WTC11 (cell line): ENCODE measurements around the gene LARP1.
"Not testable (repeated sequence)": the region's sequence is repeated elsewhere in the genome, so short reads cannot be mapped to it uniquely, and the experiment has no call there.

ENCODE experiments used
- CBFB ChIP-seq: sonication (generic); formaldehyde crosslinking; IDR thresholded peaks from 2 replicates; pipeline ENCODE4 v1.8.1; 2022; ENCODE audit warnings: mild to moderate bottlenecking, low read depth, missing genetic modification reagents
- ESRRA ChIP-seq: sonication (generic); formaldehyde crosslinking; IDR thresholded peaks from 2 replicates; pipeline ENCODE4 v1.8.1; 2022; ENCODE audit warnings: mild to moderate bottlenecking, missing genetic modification reagents, borderline replicate concordance
- TF ChIP-seq, protein P1 (sequence below): fragments of 200-600 bp; IDR thresholded peaks from 2 replicates; pipeline ENCODE4 v1.8.0; 2022; ENCODE audit warnings: antibody characterized with exemption
- TF ChIP-seq, protein P2 (sequence below): sonication (generic); formaldehyde crosslinking; conservative IDR thresholded peaks from 2 replicates; pipeline ENCODE4 v1.8.1; 2023; ENCODE audit warnings: mild to moderate bottlenecking, low read depth, missing genetic modification reagents, moderate library complexity
- TF ChIP-seq, protein P3 (sequence below): sonication (generic); formaldehyde crosslinking; conservative IDR thresholded peaks from 2 replicates; pipeline ENCODE4 v1.8.1; 2022; ENCODE audit warnings: mild to moderate bottlenecking, missing genetic modification reagents
- TF ChIP-seq, protein P4 (sequence below): sonication (generic); formaldehyde crosslinking; IDR thresholded peaks from 2 replicates; pipeline ENCODE4 v1.8.1; 2022; ENCODE audit warnings: mild to moderate bottlenecking, missing genetic modification reagents, moderate library complexity, borderline replicate concordance
- TF ChIP-seq, protein P5 (sequence below): sonication (generic); formaldehyde crosslinking; IDR thresholded peaks from 2 replicates; pipeline ENCODE4 v1.8.1; 2022; ENCODE audit warnings: low read depth, missing genetic modification reagents, borderline replicate concordance
- TF ChIP-seq, protein P6 (sequence below): sonication (generic); formaldehyde crosslinking; IDR thresholded peaks from 2 replicates; pipeline ENCODE4 v1.8.1; 2023; ENCODE audit warnings: mild to moderate bottlenecking, missing genetic modification reagents, moderate library complexity

DNA sequence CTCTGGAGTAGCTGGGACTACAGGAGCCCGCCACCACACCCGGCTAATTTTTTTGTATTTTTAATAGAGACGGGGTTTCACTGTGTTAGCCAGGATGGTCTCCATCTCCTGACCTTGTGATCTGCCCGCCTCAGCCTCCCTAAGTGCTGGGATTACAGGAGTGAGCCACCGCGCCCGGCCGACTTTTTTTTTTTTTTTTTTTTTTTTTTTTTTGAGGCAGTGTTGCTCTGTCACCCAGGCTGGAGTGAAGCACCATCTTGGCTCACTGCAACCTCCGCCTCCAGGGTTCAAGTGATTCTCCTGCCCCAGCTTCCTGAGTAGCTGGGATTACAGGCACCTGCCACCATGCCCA lies 80.5 kb downstream of the LARP1 start:
- TF ChIP-seq, protein P1, sequence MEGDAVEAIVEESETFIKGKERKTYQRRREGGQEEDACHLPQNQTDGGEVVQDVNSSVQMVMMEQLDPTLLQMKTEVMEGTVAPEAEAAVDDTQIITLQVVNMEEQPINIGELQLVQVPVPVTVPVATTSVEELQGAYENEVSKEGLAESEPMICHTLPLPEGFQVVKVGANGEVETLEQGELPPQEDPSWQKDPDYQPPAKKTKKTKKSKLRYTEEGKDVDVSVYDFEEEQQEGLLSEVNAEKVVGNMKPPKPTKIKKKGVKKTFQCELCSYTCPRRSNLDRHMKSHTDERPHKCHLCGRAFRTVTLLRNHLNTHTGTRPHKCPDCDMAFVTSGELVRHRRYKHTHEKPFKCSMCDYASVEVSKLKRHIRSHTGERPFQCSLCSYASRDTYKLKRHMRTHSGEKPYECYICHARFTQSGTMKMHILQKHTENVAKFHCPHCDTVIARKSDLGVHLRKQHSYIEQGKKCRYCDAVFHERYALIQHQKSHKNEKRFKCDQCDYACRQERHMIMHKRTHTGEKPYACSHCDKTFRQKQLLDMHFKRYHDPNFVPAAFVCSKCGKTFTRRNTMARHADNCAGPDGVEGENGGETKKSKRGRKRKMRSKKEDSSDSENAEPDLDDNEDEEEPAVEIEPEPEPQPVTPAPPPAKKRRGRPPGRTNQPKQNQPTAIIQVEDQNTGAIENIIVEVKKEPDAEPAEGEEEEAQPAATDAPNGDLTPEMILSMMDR = not testable (repeated sequence)
- TF ChIP-seq, protein P2, sequence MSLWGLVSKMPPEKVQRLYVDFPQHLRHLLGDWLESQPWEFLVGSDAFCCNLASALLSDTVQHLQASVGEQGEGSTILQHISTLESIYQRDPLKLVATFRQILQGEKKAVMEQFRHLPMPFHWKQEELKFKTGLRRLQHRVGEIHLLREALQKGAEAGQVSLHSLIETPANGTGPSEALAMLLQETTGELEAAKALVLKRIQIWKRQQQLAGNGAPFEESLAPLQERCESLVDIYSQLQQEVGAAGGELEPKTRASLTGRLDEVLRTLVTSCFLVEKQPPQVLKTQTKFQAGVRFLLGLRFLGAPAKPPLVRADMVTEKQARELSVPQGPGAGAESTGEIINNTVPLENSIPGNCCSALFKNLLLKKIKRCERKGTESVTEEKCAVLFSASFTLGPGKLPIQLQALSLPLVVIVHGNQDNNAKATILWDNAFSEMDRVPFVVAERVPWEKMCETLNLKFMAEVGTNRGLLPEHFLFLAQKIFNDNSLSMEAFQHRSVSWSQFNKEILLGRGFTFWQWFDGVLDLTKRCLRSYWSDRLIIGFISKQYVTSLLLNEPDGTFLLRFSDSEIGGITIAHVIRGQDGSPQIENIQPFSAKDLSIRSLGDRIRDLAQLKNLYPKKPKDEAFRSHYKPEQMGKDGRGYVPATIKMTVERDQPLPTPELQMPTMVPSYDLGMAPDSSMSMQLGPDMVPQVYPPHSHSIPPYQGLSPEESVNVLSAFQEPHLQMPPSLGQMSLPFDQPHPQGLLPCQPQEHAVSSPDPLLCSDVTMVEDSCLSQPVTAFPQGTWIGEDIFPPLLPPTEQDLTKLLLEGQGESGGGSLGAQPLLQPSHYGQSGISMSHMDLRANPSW = not testable (repeated sequence)
- TF ChIP-seq, protein P3, sequence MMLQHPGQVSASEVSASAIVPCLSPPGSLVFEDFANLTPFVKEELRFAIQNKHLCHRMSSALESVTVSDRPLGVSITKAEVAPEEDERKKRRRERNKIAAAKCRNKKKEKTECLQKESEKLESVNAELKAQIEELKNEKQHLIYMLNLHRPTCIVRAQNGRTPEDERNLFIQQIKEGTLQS (CRISPR knock-in tag) = not testable (repeated sequence)
- TF ChIP-seq, protein P4, sequence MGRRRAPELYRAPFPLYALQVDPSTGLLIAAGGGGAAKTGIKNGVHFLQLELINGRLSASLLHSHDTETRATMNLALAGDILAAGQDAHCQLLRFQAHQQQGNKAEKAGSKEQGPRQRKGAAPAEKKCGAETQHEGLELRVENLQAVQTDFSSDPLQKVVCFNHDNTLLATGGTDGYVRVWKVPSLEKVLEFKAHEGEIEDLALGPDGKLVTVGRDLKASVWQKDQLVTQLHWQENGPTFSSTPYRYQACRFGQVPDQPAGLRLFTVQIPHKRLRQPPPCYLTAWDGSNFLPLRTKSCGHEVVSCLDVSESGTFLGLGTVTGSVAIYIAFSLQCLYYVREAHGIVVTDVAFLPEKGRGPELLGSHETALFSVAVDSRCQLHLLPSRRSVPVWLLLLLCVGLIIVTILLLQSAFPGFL = not testable (repeated sequence)
- not testable (repeated sequence) for TF ChIP-seq CBFB, ESRRA (CRISPR knock-in tag)
- TF ChIP-seq, protein P5, sequence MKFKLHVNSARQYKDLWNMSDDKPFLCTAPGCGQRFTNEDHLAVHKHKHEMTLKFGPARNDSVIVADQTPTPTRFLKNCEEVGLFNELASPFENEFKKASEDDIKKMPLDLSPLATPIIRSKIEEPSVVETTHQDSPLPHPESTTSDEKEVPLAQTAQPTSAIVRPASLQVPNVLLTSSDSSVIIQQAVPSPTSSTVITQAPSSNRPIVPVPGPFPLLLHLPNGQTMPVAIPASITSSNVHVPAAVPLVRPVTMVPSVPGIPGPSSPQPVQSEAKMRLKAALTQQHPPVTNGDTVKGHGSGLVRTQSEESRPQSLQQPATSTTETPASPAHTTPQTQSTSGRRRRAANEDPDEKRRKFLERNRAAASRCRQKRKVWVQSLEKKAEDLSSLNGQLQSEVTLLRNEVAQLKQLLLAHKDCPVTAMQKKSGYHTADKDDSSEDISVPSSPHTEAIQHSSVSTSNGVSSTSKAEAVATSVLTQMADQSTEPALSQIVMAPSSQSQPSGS (CRISPR knock-in tag) = not testable (repeated sequence)
- TF ChIP-seq, protein P6, sequence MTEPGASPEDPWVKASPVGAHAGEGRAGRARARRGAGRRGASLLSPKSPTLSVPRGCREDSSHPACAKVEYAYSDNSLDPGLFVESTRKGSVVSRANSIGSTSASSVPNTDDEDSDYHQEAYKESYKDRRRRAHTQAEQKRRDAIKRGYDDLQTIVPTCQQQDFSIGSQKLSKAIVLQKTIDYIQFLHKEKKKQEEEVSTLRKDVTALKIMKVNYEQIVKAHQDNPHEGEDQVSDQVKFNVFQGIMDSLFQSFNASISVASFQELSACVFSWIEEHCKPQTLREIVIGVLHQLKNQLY (CRISPR knock-in tag) = not testable (repeated sequence)
